Raji (cell line): ENCODE results near the gene SLC17A9.

Experiments
- POLR2A ChIP-seq: IDR thresholded peaks from 2 replicates; pipeline ENCODE4 v1.6.1; 2011; ENCODE audit warnings: low read depth, low read length, control low read depth; ENCODE audit not compliant: insufficient read depth

The SLC17A9 gene

GRCh38 chr20:62952373-62952967, at the start of gene SLC17A9:
SLC17A9 (plus strand) TSS chr20:62952709; CDS start chr20:62952831, 122 bp downstream.
- TF ChIP-seq POLR2A = peak; percentile 74

GRCh38 chr20:62902926-62903615, 49.4 kb upstream of the SLC17A9 start:
- no peak for TF ChIP-seq POLR2A

- no peak for TF ChIP-seq POLR2A
Measured at GRCh38 chr20:62905536-62906117, 46.9 kb upstream of the SLC17A9 start.

- no peak for TF ChIP-seq POLR2A
Measured at GRCh38 chr20:62906209-62906608, 46.3 kb upstream of the SLC17A9 start.

GRCh38 chr20:62906647-62907375, 45.7 kb upstream of the SLC17A9 start:
- no peak for TF ChIP-seq POLR2A

GRCh38 chr20:62907384-62908317, 44.9 kb upstream of the SLC17A9 start:
- no peak for TF ChIP-seq POLR2A

GRCh38 chr20:62908971-62909791, 43.3 kb upstream of the SLC17A9 start:
- TF ChIP-seq POLR2A = no peak

GRCh38 chr20:62910217-62910766, 42.2 kb upstream of the SLC17A9 start:
- no peak for TF ChIP-seq POLR2A

GRCh38 chr20:62910777-62911497, 41.6 kb upstream of the SLC17A9 start:
- TF ChIP-seq POLR2A = no peak

GRCh38 chr20:62911701-62912280, 40.7 kb upstream of the SLC17A9 start:
- TF ChIP-seq POLR2A = no peak

GRCh38 chr20:62913043-62913630, 39.4 kb upstream of the SLC17A9 start:
- TF ChIP-seq POLR2A = no peak

- no peak for TF ChIP-seq POLR2A
Measured at GRCh38 chr20:62914436-62914835, 38.1 kb upstream of the SLC17A9 start.

- no peak for TF ChIP-seq POLR2A
Measured at GRCh38 chr20:62914970-62915457, 37.5 kb upstream of the SLC17A9 start.
